ENCODE results near the gene HK2.

DNA sequence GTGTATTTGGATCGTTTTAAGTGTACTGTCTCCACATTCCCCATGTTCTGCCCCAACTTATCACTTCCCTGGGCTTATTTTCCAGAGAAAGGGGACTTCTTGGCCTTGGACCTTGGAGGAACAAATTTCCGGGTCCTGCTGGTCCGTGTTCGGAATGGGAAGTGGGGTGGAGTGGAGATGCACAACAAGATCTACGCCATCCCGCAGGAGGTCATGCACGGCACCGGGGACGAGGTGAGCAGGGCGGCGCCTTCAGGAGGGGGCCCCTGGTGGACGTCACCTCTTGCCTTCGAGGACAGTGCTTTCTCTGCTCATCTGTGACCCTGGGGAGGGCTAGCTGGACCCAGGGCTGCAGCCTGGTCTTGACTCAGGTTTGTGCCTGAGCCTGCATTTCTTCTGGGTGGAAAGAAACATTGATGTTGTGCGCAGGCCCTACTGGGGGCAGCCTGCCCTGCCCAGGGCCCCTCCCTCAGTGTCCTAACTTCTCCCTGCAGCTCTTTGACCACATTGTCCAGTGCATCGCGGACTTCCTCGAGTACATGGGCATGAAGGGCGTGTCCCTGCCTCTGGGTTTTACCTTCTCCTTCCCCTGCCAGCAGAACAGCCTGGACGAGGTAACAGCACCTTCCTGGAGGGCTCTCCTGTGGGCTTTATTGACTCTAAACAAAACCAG, 47.8 kb downstream of the HK2 start:
- TF ChIP-seq, protein P1, sequence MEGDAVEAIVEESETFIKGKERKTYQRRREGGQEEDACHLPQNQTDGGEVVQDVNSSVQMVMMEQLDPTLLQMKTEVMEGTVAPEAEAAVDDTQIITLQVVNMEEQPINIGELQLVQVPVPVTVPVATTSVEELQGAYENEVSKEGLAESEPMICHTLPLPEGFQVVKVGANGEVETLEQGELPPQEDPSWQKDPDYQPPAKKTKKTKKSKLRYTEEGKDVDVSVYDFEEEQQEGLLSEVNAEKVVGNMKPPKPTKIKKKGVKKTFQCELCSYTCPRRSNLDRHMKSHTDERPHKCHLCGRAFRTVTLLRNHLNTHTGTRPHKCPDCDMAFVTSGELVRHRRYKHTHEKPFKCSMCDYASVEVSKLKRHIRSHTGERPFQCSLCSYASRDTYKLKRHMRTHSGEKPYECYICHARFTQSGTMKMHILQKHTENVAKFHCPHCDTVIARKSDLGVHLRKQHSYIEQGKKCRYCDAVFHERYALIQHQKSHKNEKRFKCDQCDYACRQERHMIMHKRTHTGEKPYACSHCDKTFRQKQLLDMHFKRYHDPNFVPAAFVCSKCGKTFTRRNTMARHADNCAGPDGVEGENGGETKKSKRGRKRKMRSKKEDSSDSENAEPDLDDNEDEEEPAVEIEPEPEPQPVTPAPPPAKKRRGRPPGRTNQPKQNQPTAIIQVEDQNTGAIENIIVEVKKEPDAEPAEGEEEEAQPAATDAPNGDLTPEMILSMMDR (IDR thresholded peaks at IDR 0.05), result no peak
- no peak for TF ChIP-seq POLR2A (IDR thresholded peaks at IDR 0.05)
